HEK293 (cell line): Measurements from ENCODE around the gene ABCA7.
A peak's percentile ranks its signal among the peaks of the same experiment; 100 is the strongest.

Experiments
- CTCF ChIA-PET: fragments of 350-600 bp; formaldehyde crosslinking; extraction: SDS; loops from one replicate; lab custom pipeline; 2021; ENCODE audit warnings: antibody characterized with exemption; lab: Yijun Ruan, JAX
- POLR2A ChIA-PET: fragments of 300-600 bp; formaldehyde crosslinking; extraction: SDS; loops from one replicate; lab custom pipeline; 2020; ENCODE audit warnings: antibody characterized with exemption, inconsistent platforms; lab: Yijun Ruan, JAX
- H3K27ac ChIP-seq: fragments of 200-500 bp; sonication (Bioruptor generic); 2 replicates; pipeline ENCODE4 v1.5.1; 2014; ENCODE audit warnings: low read depth, low read length, control low read depth, inconsistent platforms; ENCODE audit errors: extremely low read depth
- H3K36me3 ChIP-seq, 2 experiments: fragments of 200-500 bp in 1 of 2; sonication (Bioruptor generic) in 1 of 2; 1 replicate in 1 of 2; 2 replicates in 1 of 2; pipeline ENCODE4 v1.5.1; 2014 to 2017; ENCODE audit warnings: inconsistent platforms in 2 of 2, low read length in 2 of 2; ENCODE audit not compliant: control insufficient read depth in 2 of 2, insufficient read depth in 1 of 2
- H3K4me1 ChIP-seq: fragments of 200-500 bp; sonication (Bioruptor generic); 2 replicates; pipeline ENCODE4 v1.5.1; 2014; ENCODE audit warnings: mild to moderate bottlenecking, low read length, inconsistent platforms; ENCODE audit not compliant: control insufficient read depth, insufficient read depth
- H3K4me3 ChIP-seq: 2 replicates; pipeline ENCODE4 v1.5.1; 2011; ENCODE audit warnings: low read depth, mild to moderate bottlenecking, control low read depth, low read length, moderate library complexity
- H3K9me3 ChIP-seq: fragments of 200-500 bp; sonication (Bioruptor generic); 2 replicates; pipeline ENCODE4 v1.5.1; 2014; ENCODE audit warnings: low read depth, low read length, inconsistent platforms; ENCODE audit not compliant: control insufficient read depth, insufficient read depth
- BCL11B ChIP-seq: fragments of 450-650 bp; formaldehyde crosslinking; IDR thresholded peaks from 2 replicates; pipeline ENCODE4 v1.5.1; 2016; ENCODE audit warnings: low read depth, missing biosample characterization, missing genetic modification characterization
- GLIS1 ChIP-seq: fragments of 450-650 bp; formaldehyde crosslinking; IDR thresholded peaks from 2 replicates; pipeline ENCODE4 v1.5.1; 2016; ENCODE audit warnings: missing biosample characterization, missing genetic modification characterization
- HOXC10 ChIP-seq: sonication (generic); formaldehyde crosslinking; IDR thresholded peaks from 2 replicates; pipeline ENCODE4 v1.8.1; 2023; ENCODE audit warnings: mild to moderate bottlenecking, missing genetic modification reagents
- INSM2 ChIP-seq: fragments of 450-650 bp; formaldehyde crosslinking; IDR thresholded peaks from 2 replicates; pipeline ENCODE4 v1.5.1; 2016; ENCODE audit warnings: missing biosample characterization, missing genetic modification characterization
- KLF1 ChIP-seq: fragments of 450-650 bp; formaldehyde crosslinking; IDR thresholded peaks from 2 replicates; pipeline ENCODE4 v1.5.1; 2016; ENCODE audit warnings: missing biosample characterization, missing genetic modification characterization
- KLF10 ChIP-seq: fragments of 450-650 bp; IDR thresholded peaks from 2 replicates; pipeline ENCODE4 v1.5.1; 2018; ENCODE audit warnings: missing biosample characterization, mild to moderate bottlenecking, missing genetic modification characterization
- MZF1 ChIP-seq: fragments of 450-650 bp; formaldehyde crosslinking; IDR thresholded peaks from 2 replicates; pipeline ENCODE4 v1.5.1; 2017; ENCODE audit warnings: missing biosample characterization, missing genetic modification characterization, borderline replicate concordance
- OSR2 ChIP-seq: fragments of 450-650 bp; formaldehyde crosslinking; IDR thresholded peaks from 2 replicates; pipeline ENCODE4 v1.5.1; 2016; ENCODE audit warnings: missing biosample characterization, missing genetic modification characterization
- PRDM1 ChIP-seq: fragments of 450-650 bp; formaldehyde crosslinking; IDR thresholded peaks from 2 replicates; pipeline ENCODE4; 2016; ENCODE audit warnings: missing biosample characterization, missing genetic modification characterization
- SETDB1 ChIP-seq: IDR thresholded peaks from one replicate; pipeline ENCODE4 v1.6.1; 2017; ENCODE audit warnings: mild to moderate bottlenecking, low read length, moderate library complexity, mixed read lengths; ENCODE audit not compliant: insufficient read length
- SP2 ChIP-seq: fragments of 450-650 bp; formaldehyde crosslinking; IDR thresholded peaks from 2 replicates; pipeline ENCODE4 v1.5.1; 2016; ENCODE audit warnings: missing biosample characterization, missing genetic modification characterization
- SP3 ChIP-seq: fragments of 450-650 bp; formaldehyde crosslinking; IDR thresholded peaks from 2 replicates; pipeline ENCODE4 v1.5.1; 2016; ENCODE audit warnings: missing biosample characterization, missing genetic modification characterization
- ZBTB11 ChIP-seq: fragments of 450-650 bp; formaldehyde crosslinking; conservative IDR thresholded peaks from 2 replicates; pipeline ENCODE4 v1.5.1; 2016; ENCODE audit warnings: low read depth, missing biosample characterization, missing genetic modification characterization
- ZBTB7A ChIP-seq: fragments of 450-650 bp; formaldehyde crosslinking; IDR thresholded peaks from 2 replicates; pipeline ENCODE4 v1.5.1; 2016; ENCODE audit warnings: low read depth, missing biosample characterization, missing genetic modification characterization
- ZFHX2 ChIP-seq: fragments of 450-650 bp; formaldehyde crosslinking; conservative IDR thresholded peaks from 2 replicates; pipeline ENCODE4 v1.5.1; 2016; ENCODE audit warnings: missing biosample characterization, missing genetic modification characterization
- ZNF2 ChIP-seq: fragments of 450-650 bp; formaldehyde crosslinking; IDR thresholded peaks from 2 replicates; pipeline ENCODE4 v1.5.1; 2016; ENCODE audit warnings: missing biosample characterization, missing genetic modification characterization
- ZNF248 ChIP-seq: fragments of 450-650 bp; formaldehyde crosslinking; IDR thresholded peaks from 2 replicates; pipeline ENCODE4 v1.5.1; 2017; ENCODE audit warnings: missing biosample characterization, missing genetic modification characterization
- ZNF354C ChIP-seq: fragments of 450-650 bp; formaldehyde crosslinking; IDR thresholded peaks from 2 replicates; pipeline ENCODE4 v1.5.1; 2016; ENCODE audit warnings: missing biosample characterization, missing genetic modification characterization, low read depth, borderline replicate concordance
- ZNF514 ChIP-seq: fragments of 450-650 bp; formaldehyde crosslinking; IDR thresholded peaks from 2 replicates; pipeline ENCODE4 v1.5.1; 2016; ENCODE audit warnings: missing biosample characterization, missing genetic modification characterization
- ZNF530 ChIP-seq: fragments of 450-650 bp; formaldehyde crosslinking; IDR thresholded peaks from 2 replicates; pipeline ENCODE4 v1.5.1; 2016; ENCODE audit warnings: low read depth, missing biosample characterization, missing genetic modification characterization
- ZNF549 ChIP-seq: fragments of 450-650 bp; IDR thresholded peaks from 2 replicates; pipeline ENCODE4 v1.5.1; 2018; ENCODE audit warnings: missing biosample characterization, missing genetic modification characterization, mild to moderate bottlenecking, inconsistent platforms, moderate library complexity
- ZNF596 ChIP-seq: fragments of 450-650 bp; IDR thresholded peaks from 2 replicates; pipeline ENCODE4 v1.5.0; 2018; ENCODE audit warnings: missing biosample characterization, mild to moderate bottlenecking, missing genetic modification characterization, moderate library complexity
- ZNF600 ChIP-seq: fragments of 450-650 bp; formaldehyde crosslinking; IDR thresholded peaks from 2 replicates; pipeline ENCODE4 v1.5.1; 2016; ENCODE audit warnings: missing biosample characterization, missing genetic modification characterization
- ZNF623 ChIP-seq: fragments of 450-650 bp; formaldehyde crosslinking; IDR thresholded peaks from 2 replicates; pipeline ENCODE4 v1.5.1; 2016; ENCODE audit warnings: missing biosample characterization, missing genetic modification characterization
- ZNF639 ChIP-seq: fragments of 450-650 bp; formaldehyde crosslinking; IDR thresholded peaks from 2 replicates; pipeline ENCODE4 v1.5.1; 2016; ENCODE audit warnings: missing biosample characterization, missing genetic modification characterization
- ZNF654 ChIP-seq: fragments of 450-650 bp; formaldehyde crosslinking; IDR thresholded peaks from 2 replicates; pipeline ENCODE4 v1.5.1; 2016; ENCODE audit warnings: low read depth, missing biosample characterization, missing genetic modification characterization
- ZNF677 ChIP-seq: fragments of 450-650 bp; IDR thresholded peaks from 2 replicates; pipeline ENCODE4 v1.5.0; 2018; ENCODE audit warnings: missing biosample characterization, mild to moderate bottlenecking, missing genetic modification characterization, moderate library complexity
- ZNF747 ChIP-seq: fragments of 450-650 bp; formaldehyde crosslinking; IDR thresholded peaks from 2 replicates; pipeline ENCODE4 v1.5.1; 2016; ENCODE audit warnings: missing biosample characterization, missing genetic modification characterization
- ZNF777 ChIP-seq: fragments of 450-650 bp; formaldehyde crosslinking; IDR thresholded peaks from 2 replicates; pipeline ENCODE4 v1.5.1; 2017; ENCODE audit warnings: missing biosample characterization, missing genetic modification characterization, borderline replicate concordance

The ABCA7 gene

GRCh38 chr19:1026783-1027649, 12.9 kb upstream of the ABCA7 start:
- H3K9me3 ChIP-seq: no peaks in the 10 kb centered on the region
- peak overlapping the region; percentile 47; the same call in 1 of the 2 replicates for H3K27ac ChIP-seq
- peaks cover 5% of the 10 kb centered on the region; the same call in 1 of the 2 replicates for H3K4me1 ChIP-seq
- POLR2A ChIA-PET: interaction anchor here (0.6 to 6.2 kb wide), 9 partner anchors 10 to 387 kb away, joined by 3 to 60 read pairs (median 8); partner anchors contain the start of genes ABCA7, CIRBP and GPX4
- CTCF ChIA-PET: interaction anchor here (0.6 to 2.6 kb wide), 3 partner anchors 38 to 377 kb away, joined by 3 to 11 read pairs (median 3); no protein-coding TSS in a partner anchor
- peak overlapping the region; percentile 55 for H3K4me3 ChIP-seq
- no peaks in the 10 kb centered on the region for H3K36me3 ChIP-seq
- no peak for TF ChIP-seq ZNF600
- TF ChIP-seq ZNF530 (tag by site-specific recombination): peak; percentile 71; the same call in 1 of the 2 replicates
- peak; percentile 15; the same call in 1 of the 2 replicates for TF ChIP-seq ZNF639 (tag by site-specific recombination)
- no peak for TF ChIP-seq MZF1 (tag by site-specific recombination)
- TF ChIP-seq ZNF514 (tag by site-specific recombination): no peak
- TF ChIP-seq BCL11B (tag by site-specific recombination): no peak
- TF ChIP-seq ZNF596 (tag by site-specific recombination): no peak
- TF ChIP-seq ZBTB7A (tag by site-specific recombination): peak; percentile 79
- 0 out of 2 replicates have a peak, but pooled peaks have one; percentile 11 for TF ChIP-seq ZBTB11 (tag by site-specific recombination)
- peak; percentile 39; the same call in 1 of the 2 replicates for TF ChIP-seq GLIS1 (tag by site-specific recombination)
- no peak for TF ChIP-seq ZNF654 (tag by site-specific recombination)
- peak; percentile 81; the same call in 1 of the 2 replicates for TF ChIP-seq ZNF777 (tag by site-specific recombination)
- TF ChIP-seq ZNF747 (tag by site-specific recombination): no peak
- TF ChIP-seq ZNF677 (tag by site-specific recombination): no peak
- TF ChIP-seq SP3 (tag by site-specific recombination): peak; percentile 16; the same call in 1 of the 2 replicates
- TF ChIP-seq SETDB1: no peak
- TF ChIP-seq ZNF2: no peak
- TF ChIP-seq ZNF549 (tag by site-specific recombination): no peak
- peak; percentile 73 for TF ChIP-seq KLF1 (tag by site-specific recombination)
- TF ChIP-seq ZNF623 (tag by site-specific recombination): no peak
- no peak for TF ChIP-seq ZNF354C (tag by site-specific recombination)
- TF ChIP-seq KLF10: peak; percentile 50; the same call in 1 of the 2 replicates
- peak; percentile 6; the same call in 1 of the 2 replicates for TF ChIP-seq SP2 (tag by site-specific recombination)
- TF ChIP-seq ZNF248 (tag by site-specific recombination): no peak
- no peak for TF ChIP-seq INSM2
- TF ChIP-seq HOXC10 (CRISPR knock-in tag): no peak
- TF ChIP-seq OSR2: no peak
- TF ChIP-seq ZFHX2 (tag by site-specific recombination): no peak
- no peak for TF ChIP-seq PRDM1 (tag by site-specific recombination)
